Measurements from ENCODE around the gene CSF1.
"Not testable (repeated sequence)": the region's sequence is repeated elsewhere in the genome, so short reads cannot be mapped to it uniquely, and the experiment has no call there.

CSF1 gene

DNA sequence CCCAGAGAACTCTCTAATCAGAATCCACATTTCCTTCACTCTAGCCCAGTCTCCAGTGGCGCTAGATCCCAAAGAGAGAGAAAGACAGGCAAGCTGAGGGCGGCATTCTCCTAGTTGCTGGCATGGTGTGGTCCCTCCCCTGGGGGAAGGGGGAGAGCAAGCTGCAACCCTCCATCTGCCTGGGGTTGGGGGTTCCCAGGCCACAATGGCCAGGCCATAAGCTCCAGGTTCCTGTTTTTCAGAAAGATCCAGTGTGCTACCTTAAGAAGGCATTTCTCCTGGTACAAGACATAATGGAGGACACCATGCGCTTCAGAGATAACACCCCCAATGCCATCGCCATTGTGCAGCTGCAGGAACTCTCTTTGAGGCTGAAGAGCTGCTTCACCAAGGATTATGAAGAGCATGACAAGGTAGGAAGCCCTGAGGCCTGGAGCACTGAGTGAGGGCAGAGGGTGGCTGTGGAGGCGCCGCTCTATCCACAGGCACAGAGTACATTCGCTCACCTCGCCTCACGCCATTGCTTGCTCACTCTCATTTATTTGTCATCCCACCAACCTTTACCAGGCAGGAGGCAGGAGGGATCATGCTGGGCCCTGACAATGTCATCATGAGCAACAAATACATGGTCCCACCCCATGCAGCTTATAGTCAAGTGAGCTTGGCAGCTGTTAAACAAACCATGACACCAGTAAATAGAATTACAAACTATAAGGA, 6.6 kb downstream of the CSF1 start:
- no peak overlapping the region for H3K27ac ChIP-seq
- no peak for DNase-seq (ENCODE audit: low read depth, low spot score)

DNA sequence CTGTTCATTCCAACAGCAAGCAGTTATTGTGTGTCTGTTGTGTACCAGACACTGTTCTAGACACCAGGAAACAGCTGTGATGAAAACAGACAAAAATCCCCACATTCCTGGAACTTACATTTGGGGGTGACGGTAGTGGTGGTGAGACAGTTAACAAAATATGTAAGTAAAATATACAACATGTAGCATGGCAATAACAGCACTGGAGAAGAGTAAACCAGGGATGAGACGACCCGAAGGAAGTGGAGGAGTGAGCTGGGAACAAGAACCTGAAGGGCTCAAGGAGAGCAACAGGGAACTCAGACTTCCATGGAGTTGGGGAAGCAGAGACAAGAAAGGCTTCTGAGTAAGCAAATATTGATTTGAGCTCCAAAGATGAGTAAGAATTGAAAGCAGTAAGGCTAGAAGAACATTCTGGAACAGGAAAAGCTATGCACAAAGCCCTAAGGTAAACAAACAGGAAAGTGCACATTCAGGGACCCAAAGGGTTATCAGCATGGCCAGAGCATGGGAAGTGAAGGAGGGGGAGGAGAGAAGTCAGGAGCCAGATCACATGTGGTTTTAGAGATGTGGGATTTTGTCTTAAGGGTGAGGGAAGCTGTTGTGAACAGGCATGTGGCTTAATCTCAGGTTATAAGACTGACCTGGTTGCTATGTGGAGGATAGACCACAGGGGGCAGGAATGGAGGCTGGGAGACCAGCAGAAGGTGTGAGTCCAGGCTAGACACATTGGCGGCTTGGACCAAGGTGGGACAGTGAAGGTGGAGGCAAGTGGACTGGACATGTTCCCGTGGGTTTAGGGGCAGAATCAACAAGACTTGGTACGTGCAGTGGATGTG, 7.3 kb downstream of the CSF1 start:
- DNase-seq (ENCODE audit: low read depth, low spot score): no peak

DNA sequence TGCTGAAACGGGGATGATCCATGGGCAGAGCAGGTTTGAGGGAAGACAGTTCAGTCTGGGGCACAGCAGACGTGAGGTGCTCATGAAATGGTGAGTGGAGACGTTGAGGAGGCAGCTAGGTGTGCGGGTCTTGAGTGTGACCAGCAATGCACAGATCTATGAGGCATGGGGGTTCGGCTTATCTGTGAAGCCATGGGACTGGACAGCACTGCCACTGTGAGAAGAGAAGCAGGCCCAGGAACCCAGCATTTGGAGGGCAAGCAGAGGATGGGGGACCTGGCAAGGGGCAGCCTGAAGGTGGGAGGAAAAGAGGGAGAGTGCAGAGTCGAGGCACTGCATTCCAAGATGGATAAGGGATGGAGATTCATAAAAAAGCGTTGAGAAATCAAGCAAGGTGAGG, 8.0 kb downstream of the CSF1 start:
- H3K27ac ChIP-seq: no peak overlapping the region

More for the DNA sequence above, 7.3 kb downstream of the CSF1 start:
- H3K27ac ChIP-seq: no peak overlapping the region

DNA sequence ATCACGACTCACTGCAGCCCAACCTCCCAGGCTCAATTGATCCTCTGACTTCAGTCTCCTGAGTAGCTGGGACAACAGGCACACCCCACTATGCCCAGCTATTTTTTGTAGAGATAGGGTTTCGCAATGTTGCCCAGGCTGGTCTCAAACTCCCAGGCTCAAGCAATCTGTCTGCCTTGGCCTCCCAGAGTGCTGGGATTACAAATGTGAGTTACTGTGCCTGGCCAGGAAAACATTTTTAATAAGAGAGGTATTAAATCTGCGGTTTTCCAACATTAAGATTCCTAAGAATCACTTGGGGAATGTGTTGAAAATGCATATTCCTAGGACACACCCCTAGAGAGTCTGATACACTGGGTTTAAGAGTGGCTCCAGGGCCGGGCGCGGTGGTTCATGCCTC, 8.7 kb downstream of the CSF1 start:
- no peak for DNase-seq (ENCODE audit: low read depth, low spot score)
- H3K27ac ChIP-seq: no peak overlapping the region

More for the DNA sequence above, 8.0 kb downstream of the CSF1 start:
- DNase-seq (ENCODE audit: low read depth, low spot score): no peak

DNA sequence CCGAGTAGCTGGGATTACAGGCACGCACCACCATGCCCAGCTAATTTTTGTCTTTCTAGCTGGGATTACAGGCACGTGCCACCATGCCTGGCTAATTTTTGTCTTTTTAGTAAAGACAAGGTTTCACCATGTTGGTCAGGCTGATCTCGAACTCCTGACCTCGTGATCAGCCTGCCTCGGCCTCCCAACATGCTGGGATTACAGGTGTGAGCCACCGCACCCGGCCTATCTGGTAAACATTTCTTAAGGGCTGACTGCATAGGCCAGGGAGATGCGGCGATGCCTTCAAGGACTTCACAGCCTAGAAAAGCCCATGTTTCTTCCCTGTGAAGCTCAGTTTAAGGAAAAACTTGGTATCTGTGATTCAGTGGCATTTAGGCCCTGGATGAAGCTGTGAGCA, 9.7 kb downstream of the CSF1 start:
- H3K27ac ChIP-seq; DNase-seq (ENCODE audit: low read depth, low spot score): not testable (repeated sequence)

DNA sequence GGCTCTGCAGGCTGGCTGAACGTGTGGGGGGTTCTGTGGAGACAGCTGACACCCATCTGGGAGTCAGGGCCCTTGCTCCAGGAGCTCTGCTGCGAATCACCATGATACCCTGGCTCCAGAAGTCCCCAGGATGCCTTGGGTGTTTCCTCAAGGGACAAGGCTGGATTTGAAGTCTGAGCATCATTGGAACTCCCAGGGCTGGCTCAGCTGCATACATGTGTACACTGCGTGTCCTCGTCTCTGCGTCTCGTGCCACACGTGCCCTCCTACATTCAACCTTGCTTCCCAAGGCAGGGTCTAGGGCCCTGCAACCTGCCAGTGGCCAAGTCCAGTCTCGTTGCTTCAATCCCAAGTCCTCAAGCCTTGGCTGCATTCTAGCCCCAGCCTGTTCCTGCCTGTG, 11.7 kb downstream of the CSF1 start:
- no peak overlapping the region for H3K27ac ChIP-seq
- DNase-seq (ENCODE audit: low read depth, low spot score): no peak

DNA sequence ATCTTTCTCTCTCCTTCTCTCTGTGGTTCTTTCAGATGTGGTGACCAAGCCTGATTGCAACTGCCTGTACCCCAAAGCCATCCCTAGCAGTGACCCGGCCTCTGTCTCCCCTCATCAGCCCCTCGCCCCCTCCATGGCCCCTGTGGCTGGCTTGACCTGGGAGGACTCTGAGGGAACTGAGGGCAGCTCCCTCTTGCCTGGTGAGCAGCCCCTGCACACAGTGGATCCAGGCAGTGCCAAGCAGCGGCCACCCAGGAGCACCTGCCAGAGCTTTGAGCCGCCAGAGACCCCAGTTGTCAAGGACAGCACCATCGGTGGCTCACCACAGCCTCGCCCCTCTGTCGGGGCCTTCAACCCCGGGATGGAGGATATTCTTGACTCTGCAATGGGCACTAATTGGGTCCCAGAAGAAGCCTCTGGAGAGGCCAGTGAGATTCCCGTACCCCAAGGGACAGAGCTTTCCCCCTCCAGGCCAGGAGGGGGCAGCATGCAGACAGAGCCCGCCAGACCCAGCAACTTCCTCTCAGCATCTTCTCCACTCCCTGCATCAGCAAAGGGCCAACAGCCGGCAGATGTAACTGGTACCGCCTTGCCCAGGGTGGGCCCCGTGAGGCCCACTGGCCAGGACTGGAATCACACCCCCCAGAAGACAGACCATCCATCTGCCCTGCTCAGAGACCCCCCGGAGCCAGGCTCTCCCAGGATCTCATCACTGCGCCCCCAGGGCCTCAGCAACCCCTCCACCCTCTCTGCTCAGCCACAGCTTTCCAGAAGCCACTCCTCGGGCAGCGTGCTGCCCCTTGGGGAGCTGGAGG, 12.7 kb downstream of the CSF1 start:
- H3K27ac ChIP-seq: no peak overlapping the region
- DNase-seq (ENCODE audit: low read depth, low spot score): no peak

DNA sequence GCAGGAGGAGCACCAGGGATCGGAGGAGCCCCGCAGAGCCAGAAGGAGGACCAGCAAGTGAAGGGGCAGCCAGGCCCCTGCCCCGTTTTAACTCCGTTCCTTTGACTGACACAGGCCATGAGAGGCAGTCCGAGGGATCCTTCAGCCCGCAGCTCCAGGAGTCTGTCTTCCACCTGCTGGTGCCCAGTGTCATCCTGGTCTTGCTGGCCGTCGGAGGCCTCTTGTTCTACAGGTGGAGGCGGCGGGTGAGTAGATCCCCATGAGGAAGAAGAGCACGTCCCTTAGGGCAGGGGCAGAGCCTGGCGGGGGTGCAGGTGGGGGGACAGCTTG, 13.3 kb downstream of the CSF1 start:
- no peak overlapping the region for H3K27ac ChIP-seq
- DNase-seq (ENCODE audit: low read depth, low spot score): no peak

DNA sequence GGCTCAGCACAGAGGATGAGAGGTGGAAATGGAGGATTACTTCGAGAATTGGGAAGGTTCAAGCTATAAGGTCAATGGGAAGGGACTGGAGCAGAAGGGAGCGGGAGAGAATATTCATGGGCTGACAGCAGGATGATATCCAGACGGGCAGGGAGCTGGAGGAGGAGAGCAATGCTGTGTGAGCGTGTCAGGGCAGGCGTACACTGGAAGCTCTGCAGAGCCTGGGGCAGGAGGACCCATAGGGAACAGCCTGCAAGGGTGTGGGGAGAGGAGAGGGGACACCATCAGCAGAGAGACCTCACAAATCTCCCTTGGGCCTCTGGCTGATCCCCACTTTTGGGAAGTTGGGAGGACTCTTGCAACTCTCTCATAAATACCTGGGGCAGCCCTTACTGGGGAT, 13.7 kb downstream of the CSF1 start:
- H3K27ac ChIP-seq: no peak overlapping the region

DNA sequence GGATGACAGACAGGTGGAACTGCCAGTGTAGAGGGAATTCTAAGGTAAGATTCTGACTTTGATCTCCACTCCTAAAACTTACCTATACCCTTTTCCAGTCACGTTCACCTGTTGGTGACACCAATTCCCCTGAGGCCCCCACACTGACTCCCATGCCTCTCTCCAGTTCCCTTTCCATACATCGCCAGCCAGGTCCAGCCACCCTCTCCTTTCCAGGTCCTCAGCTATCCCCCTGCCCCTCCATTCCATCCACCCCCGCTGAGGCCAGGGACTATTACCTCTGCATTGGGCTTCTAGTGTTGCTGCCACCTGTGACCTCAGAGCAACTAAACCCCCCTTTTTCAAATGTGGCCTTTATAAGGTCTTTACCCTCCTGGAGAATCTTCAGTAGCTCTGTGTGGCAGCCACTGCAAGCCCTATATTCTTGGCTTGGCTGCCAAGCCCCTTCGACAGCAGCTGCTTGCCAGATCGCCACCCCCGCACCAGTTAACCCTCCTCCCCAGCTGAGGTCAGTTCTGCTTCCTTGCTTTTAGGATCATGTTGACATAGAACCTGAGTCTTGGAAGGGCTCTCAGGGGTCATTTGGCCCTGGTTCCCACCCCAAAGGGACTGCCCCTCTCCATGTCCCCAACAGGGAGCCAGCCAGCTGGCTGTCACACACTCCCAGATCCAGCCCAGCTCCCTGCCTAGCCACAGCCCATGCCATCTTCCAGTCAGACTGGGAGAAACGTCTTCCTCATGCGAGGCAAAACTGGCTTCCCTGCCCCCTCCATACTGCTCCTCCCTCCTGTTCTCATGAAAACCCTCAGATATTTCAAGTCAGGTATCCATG, 14.7 kb downstream of the CSF1 start:
- no peak for DNase-seq (ENCODE audit: low read depth, low spot score)

More for the DNA sequence above, 13.7 kb downstream of the CSF1 start:
- no peak for DNase-seq (ENCODE audit: low read depth, low spot score)

DNA sequence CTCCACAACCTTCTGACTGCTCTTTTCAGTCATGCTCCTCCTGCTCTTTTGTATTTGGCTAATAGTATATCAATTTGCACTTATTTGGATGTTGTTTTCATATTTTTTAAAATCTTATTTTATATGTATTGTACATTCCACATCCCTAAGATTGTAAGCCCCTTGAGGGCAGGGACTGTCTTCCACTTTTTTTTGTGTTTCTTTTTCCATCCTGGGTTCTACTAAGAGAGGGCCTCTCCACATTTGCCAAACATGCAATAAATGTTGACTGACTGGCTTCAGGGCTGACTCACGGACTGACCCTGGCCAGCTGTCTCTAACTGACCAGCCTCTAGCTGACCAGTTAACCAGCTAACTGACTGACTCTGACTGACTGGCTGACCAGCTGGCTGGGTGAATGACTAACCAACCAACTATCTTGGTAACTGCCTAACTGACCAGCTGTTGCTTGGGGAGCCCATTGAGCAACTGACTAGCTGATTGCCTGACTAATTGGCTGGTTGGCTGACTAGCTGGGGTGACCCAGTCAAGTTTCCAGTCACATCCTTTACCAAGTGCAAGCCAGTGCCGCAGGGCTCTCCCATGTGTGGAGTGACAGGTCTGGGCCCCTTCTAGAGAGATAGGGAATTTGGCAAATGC, 16.1 kb downstream of the CSF1 start:
- no peak overlapping the region for H3K27ac ChIP-seq

More for the DNA sequence above, 14.7 kb downstream of the CSF1 start:
- H3K27ac ChIP-seq: no peak overlapping the region

DNA sequence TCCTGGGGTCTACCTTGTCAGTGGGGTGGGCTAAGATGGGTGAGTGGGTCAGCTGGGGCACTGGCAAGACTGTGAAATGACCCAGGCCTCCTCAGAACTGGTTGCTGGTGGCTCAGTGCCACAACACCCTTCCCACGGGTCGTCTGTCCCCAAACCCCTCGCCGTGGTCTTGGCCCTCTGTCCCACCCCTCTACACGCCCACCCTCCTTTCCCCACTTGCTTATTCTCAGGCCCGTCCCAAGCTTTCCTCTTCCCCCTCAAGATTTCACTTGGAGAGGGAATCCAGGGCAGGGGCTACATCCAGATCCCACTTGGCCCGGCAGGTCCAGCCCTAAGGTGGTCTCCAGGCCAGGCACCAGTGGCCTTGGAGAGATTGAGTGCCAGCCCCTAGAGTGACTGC, 16.7 kb downstream of the CSF1 start:
- DNase-seq (ENCODE audit: low read depth, low spot score): no peak
- no peak overlapping the region for H3K27ac ChIP-seq

More for the DNA sequence above, 16.1 kb downstream of the CSF1 start:
- no peak for DNase-seq (ENCODE audit: low read depth, low spot score)

DNA sequence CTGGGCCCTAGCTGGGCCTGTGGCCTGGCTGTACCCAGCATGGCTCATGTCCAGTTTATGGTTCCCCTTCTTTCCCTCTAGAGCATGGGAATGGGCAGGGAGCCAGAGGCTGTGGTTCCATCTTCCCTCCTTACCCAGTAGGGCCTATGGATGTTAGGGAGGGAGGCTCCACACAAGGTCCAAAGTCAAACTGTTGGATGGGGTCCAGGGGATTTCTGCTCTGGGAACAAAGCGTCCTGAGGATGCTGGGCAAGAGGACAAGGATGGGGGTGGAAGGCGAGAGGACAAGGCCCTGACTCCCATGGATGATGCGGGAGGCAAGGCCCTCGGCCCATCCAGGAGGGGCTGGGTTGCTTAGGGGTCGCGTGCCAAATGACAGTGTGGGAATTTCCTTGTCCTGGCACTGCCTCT, 17.3 kb downstream of the CSF1 start:
- no peak for DNase-seq (ENCODE audit: low read depth, low spot score)
- no peak overlapping the region for H3K27ac ChIP-seq

DNA sequence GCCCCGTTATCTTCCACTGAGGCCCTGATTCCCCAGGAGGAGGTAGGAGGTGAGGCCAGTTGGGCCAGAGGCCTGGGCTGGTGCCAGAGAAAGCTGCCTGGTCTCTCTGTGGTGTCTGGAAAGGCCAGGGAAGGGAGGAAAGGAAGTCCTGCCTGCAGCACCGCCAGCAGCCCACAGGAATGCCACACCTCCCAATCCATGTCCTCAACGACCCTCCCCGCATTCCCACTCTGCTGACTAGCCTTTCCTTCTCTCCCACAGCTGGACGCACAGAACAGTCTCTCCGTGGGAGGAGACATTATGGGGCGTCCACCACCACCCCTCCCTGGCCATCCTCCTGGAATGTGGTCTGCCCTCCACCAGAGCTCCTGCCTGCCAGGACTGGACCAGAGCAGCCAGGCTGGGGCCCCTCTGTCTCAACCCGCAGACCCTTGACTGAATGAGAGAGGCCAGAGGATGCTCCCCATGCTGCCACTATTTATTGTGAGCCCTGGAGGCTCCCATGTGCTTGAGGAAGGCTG, 18.0 kb downstream of the CSF1 start:
- no peak for DNase-seq (ENCODE audit: low read depth, low spot score)
- no peak overlapping the region for H3K27ac ChIP-seq

DNA sequence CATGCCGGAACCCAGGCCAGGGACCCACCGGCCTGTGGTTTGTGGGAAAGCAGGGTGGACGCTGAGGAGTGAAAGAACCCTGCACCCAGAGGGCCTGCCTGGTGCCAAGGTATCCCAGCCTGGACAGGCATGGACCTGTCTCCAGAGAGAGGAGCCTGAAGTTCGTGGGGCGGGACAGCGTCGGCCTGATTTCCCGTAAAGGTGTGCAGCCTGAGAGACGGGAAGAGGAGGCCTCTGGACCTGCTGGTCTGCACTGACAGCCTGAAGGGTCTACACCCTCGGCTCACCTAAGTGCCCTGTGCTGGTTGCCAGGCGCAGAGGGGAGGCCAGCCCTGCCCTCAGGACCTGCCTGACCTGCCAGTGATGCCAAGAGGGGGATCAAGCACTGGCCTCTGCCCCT, 18.5 kb downstream of the CSF1 start:
- no peak overlapping the region for H3K27ac ChIP-seq
- DNase-seq (ENCODE audit: low read depth, low spot score): no peak

DNA sequence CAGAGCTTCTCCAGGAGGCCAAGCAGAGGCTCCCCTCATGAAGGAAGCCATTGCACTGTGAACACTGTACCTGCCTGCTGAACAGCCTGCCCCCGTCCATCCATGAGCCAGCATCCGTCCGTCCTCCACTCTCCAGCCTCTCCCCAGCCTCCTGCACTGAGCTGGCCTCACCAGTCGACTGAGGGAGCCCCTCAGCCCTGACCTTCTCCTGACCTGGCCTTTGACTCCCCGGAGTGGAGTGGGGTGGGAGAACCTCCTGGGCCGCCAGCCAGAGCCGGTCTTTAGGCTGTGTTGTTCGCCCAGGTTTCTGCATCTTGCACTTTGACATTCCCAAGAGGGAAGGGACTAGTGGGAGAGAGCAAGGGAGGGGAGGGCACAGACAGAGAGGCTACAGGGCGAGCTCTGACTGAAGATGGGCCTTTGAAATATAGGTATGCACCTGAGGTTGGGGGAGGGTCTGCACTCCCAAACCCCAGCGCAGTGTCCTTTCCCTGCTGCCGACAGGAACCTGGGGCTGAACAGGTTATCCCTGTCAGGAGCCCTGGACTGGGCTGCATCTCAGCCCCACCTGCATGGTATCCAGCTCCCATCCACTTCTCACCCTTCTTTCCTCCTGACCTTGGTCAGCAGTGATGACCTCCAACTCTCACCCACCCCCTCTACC, 19.1 kb downstream of the CSF1 start:
- no peak overlapping the region for H3K27ac ChIP-seq
- no peak for DNase-seq (ENCODE audit: low read depth, low spot score)

DNA sequence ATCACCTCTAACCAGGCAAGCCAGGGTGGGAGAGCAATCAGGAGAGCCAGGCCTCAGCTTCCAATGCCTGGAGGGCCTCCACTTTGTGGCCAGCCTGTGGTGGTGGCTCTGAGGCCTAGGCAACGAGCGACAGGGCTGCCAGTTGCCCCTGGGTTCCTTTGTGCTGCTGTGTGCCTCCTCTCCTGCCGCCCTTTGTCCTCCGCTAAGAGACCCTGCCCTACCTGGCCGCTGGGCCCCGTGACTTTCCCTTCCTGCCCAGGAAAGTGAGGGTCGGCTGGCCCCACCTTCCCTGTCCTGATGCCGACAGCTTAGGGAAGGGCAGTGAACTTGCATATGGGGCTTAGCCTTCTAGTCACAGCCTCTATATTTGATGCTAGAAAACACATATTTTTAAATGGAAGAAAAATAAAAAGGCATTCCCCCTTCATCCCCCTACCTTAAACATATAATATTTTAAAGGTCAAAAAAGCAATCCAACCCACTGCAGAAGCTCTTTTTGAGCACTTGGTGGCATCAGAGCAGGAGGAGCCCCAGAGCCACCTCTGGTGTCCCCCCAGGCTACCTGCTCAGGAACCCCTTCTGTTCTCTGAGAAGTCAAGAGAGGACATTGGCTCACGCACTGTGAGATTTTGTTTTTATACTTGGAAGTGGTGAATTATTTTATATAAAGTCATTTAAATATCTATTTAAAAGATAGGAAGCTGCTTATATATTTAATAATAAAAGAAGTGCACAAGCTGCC, 19.8 kb downstream of the CSF1 start:
- H3K27ac ChIP-seq: no peak overlapping the region
- no peak for DNase-seq (ENCODE audit: low read depth, low spot score)

DNA sequence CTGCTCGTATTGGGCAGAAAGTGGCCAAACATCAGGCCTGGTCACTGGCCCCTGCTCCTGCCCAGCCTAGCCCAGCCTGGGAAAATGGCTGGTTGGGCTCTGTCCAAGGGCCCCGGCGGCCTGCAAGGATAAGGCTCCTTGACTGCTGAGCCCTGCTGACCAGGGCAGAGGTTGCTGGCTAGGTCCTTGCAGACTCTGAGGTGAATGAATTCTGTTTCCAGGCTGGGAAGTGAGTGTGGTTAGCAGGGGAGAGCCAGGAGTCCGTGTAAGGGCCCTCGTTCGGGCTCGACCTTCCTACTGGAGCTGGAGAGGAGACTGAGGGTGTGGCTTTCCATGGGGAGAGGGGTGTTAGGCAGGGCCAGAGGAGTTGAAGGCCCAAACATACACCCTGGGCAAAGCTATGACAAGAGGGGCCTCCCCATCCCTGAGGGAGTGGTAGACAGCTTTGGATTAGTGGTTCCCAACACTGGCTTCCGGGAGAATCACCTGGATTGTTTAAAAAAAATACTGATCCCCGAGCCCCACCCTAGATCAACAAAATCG, 20.6 kb downstream of the CSF1 start:
- no peak overlapping the region for H3K27ac ChIP-seq
- DNase-seq (ENCODE audit: low read depth, low spot score): no peak

All from epithelial cell of prostate (primary cell).